SU-DHL-6 (cell line): ENCODE results near the gene CHRNB1.

Source experiments
- CTCF ChIP-seq: fragments of 200-600 bp; sonication (generic); IDR thresholded peaks from one replicate; pipeline ENCODE4 v1.5.1; 2017; ENCODE audit warnings: antibody characterized with exemption, mild to moderate bottlenecking, low read length, moderate library complexity; ENCODE audit not compliant: insufficient read depth, poor library complexity, severe bottlenecking
- EZH2phosphoT487 ChIP-seq: fragments of 200-600 bp; sonication (generic), shearing (Covaris generic); conservative IDR thresholded peaks from 2 replicates; pipeline ENCODE4 v1.6.1; 2018; ENCODE audit warnings: mild to moderate bottlenecking, antibody characterized with exemption, low read length, moderate library complexity, mixed read lengths

- TF ChIP-seq CTCF: no peak
- no peak for TF ChIP-seq EZH2phosphoT487
These were observed 13.6 kb upstream of the CHRNB1 start for GRCh38 chr17:7431231-7431630.
